GM12874 (cell line): ENCODE data around the gene CELF4.

Experiments
- CTCF ChIP-seq: IDR thresholded peaks from 2 replicates; pipeline ENCODE4 v1.5.1; 2011; ENCODE audit warnings: low read depth, mild to moderate bottlenecking, control low read depth, low read length, moderate library complexity; ENCODE audit not compliant: insufficient read depth

CELF4 gene

GRCh38 chr18:37458697-37459096 is 106.9 kb downstream of the CELF4 start:
- TF ChIP-seq CTCF, result no peak

- no peak for TF ChIP-seq CTCF
Observed at GRCh38 chr18:37457753-37458152, 107.8 kb downstream of the CELF4 start.

GRCh38 chr18:37457341-37457740 is 108.3 kb downstream of the CELF4 start:
- TF ChIP-seq CTCF, result no peak

GRCh38 chr18:37456873-37457272 is 108.7 kb downstream of the CELF4 start:
- TF ChIP-seq CTCF, result no peak

GRCh38 chr18:37456395-37456794 is 109.2 kb downstream of the CELF4 start:
- no peak for TF ChIP-seq CTCF

- TF ChIP-seq CTCF, result no peak
Observed at GRCh38 chr18:37453752-37454151, 111.8 kb downstream of the CELF4 start.

- TF ChIP-seq CTCF, result no peak
Observed at GRCh38 chr18:37452682-37453385, 112.8 kb downstream of the CELF4 start.
